ENCODE data around the gene WWC2.
"Not testable (repeated sequence)": the region's sequence is repeated elsewhere in the genome, so short reads cannot be mapped to it uniquely, and the experiment has no call there.

The WWC2 gene

DNA sequence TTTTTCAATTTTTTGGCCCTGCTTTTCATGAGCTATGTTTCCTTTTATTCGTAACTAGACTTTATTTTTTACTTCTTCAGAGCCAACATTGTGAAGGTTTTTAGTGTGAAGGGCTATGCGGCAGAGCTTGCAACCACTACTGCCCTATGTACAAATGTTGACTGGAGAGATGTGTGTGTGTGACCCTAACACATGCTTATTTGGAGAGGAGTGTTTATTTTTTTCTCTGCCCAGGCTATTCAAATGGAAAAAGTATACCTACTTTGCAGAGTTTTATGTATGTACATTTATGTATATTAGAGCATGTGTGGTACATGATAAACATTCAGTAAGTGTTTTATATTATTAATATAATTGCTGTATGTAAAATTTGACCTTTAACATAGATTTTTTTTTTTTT, 86.5 kb downstream of the WWC2 start:
- no peak overlapping the region for H2AFZ ChIP-seq
- no peak overlapping the region for H3K27ac ChIP-seq

DNA sequence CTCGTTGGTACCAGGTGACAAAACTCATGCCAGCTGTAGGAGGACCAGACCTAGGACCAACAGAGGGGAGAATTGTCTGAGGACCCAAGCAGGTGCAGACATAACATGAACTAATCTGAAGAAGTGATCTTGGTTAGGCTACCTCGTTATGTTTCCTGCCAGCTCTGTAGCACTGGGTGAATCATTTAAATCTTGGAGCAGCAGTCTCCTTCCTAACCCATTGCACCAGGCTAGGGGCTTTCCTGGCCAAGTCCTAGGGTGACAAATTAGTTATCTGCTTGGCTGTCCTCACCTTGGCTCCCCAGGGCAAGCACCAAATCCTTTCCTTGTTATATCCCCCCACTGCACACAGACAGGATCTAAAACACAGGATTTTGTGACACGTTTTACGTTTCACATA, 87.8 kb downstream of the WWC2 start:
- Histone ChIP-seq H3K79me2 (no peaks in the 10 kb centered on the region), H3K4me2 (ENCODE audit: low read length) (no peak overlapping the region), H2AFZ (no peak overlapping the region), H3K9ac (no peak overlapping the region), H3K9me3 (ENCODE audit: control insufficient read depth, low read length) (no peaks in the 10 kb centered on the region), H3K4me3 (ENCODE audit: low read depth, low read length) (no peak overlapping the region), H3K4me1 (no peaks in the 10 kb centered on the region), H3K27ac (no peak overlapping the region), H3K36me3 (ENCODE audit: control insufficient read depth, insufficient read depth, low read length) (no peaks in the 10 kb centered on the region), H3K27me3 (ENCODE audit: control insufficient read depth, insufficient read depth, low read length) (no peaks in the 10 kb centered on the region)
- TF ChIP-seq, protein P1, sequence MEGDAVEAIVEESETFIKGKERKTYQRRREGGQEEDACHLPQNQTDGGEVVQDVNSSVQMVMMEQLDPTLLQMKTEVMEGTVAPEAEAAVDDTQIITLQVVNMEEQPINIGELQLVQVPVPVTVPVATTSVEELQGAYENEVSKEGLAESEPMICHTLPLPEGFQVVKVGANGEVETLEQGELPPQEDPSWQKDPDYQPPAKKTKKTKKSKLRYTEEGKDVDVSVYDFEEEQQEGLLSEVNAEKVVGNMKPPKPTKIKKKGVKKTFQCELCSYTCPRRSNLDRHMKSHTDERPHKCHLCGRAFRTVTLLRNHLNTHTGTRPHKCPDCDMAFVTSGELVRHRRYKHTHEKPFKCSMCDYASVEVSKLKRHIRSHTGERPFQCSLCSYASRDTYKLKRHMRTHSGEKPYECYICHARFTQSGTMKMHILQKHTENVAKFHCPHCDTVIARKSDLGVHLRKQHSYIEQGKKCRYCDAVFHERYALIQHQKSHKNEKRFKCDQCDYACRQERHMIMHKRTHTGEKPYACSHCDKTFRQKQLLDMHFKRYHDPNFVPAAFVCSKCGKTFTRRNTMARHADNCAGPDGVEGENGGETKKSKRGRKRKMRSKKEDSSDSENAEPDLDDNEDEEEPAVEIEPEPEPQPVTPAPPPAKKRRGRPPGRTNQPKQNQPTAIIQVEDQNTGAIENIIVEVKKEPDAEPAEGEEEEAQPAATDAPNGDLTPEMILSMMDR (IDR thresholded peaks at IDR 0.05), result no peak

More for the DNA sequence above, 86.5 kb downstream of the WWC2 start:
- Histone ChIP-seq H3K9me3 (ENCODE audit: control insufficient read depth, low read length) (no peaks in the 10 kb centered on the region), H3K4me1 (no peaks in the 10 kb centered on the region), H3K27me3 (ENCODE audit: control insufficient read depth, insufficient read depth, low read length) (no peaks in the 10 kb centered on the region), H3K79me2 (no peaks in the 10 kb centered on the region), H3K36me3 (ENCODE audit: control insufficient read depth, insufficient read depth, low read length) (no peaks in the 10 kb centered on the region), H3K9ac (no peak overlapping the region), H3K4me3 (ENCODE audit: low read depth, low read length) (no peak overlapping the region), H3K4me2 (ENCODE audit: low read length) (no peak overlapping the region)
- TF ChIP-seq, protein P1 (IDR thresholded peaks at IDR 0.05), result no peak

GRCh38 chr4:183190900-183191527, 92.0 kb downstream of the WWC2 start:
- Histone ChIP-seq H3K27me3 (ENCODE audit: control insufficient read depth, insufficient read depth, low read length) (no peaks in the 10 kb centered on the region), H3K4me2 (ENCODE audit: low read length) (no peak overlapping the region), H3K27ac (no peak overlapping the region), H3K4me3 (ENCODE audit: low read depth, low read length) (no peak overlapping the region), H2AFZ (no peak overlapping the region), H3K4me1 (no peaks in the 10 kb centered on the region), H3K36me3 (ENCODE audit: control insufficient read depth, insufficient read depth, low read length) (no peaks in the 10 kb centered on the region), H3K9ac (no peak overlapping the region), H3K79me2 (no peaks in the 10 kb centered on the region), H3K9me3 (ENCODE audit: control insufficient read depth, low read length) (no peaks in the 10 kb centered on the region)
- TF ChIP-seq, protein P1 (IDR thresholded peaks at IDR 0.05), result no peak

- Histone ChIP-seq H3K27me3 (ENCODE audit: control insufficient read depth, insufficient read depth, low read length) (no peaks in the 10 kb centered on the region), H3K4me1 (no peaks in the 10 kb centered on the region), H3K36me3 (ENCODE audit: control insufficient read depth, insufficient read depth, low read length) (no peaks in the 10 kb centered on the region), H2AFZ (no peak overlapping the region), H3K9me3 (ENCODE audit: control insufficient read depth, low read length) (no peaks in the 10 kb centered on the region), H3K79me2 (no peaks in the 10 kb centered on the region), H3K4me3 (ENCODE audit: low read depth, low read length) (no peak overlapping the region), H3K4me2 (ENCODE audit: low read length) (no peak overlapping the region), H3K27ac (no peak overlapping the region), H3K9ac (no peak overlapping the region)
- TF ChIP-seq, protein P1 (IDR thresholded peaks at IDR 0.05), result no peak
These were observed 92.6 kb downstream of the WWC2 start for GRCh38 chr4:183191630-183192029.

DNA sequence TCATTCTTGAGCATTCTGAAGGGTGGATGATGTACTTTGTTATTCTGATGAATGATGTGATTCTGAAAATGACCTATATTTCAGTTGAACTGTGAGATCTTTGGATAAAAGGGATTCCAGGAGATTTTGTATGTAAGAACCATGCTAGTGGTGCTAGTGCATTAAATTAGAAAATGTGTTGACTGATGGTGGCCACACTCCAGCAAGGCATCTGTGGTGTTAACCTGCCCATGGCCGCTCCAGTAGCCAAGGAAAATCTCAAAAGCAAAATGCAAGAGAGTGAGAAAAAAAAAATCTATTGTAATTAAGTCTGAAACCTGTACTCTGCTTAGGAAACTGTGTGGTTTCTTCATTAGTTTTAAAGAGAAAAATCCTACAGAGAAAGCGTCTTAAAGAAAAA, 93.5 kb downstream of the WWC2 start:
- Histone ChIP-seq H3K79me2 (no peaks in the 10 kb centered on the region), H3K4me2 (ENCODE audit: low read length) (no peak overlapping the region), H3K27ac (no peak overlapping the region), H3K9ac (no peak overlapping the region), H2AFZ (no peak overlapping the region), H3K9me3 (ENCODE audit: control insufficient read depth, low read length) (no peaks in the 10 kb centered on the region), H3K27me3 (ENCODE audit: control insufficient read depth, insufficient read depth, low read length) (no peaks in the 10 kb centered on the region), H3K4me3 (ENCODE audit: low read depth, low read length) (no peak overlapping the region), H3K4me1 (no peaks in the 10 kb centered on the region), H3K36me3 (ENCODE audit: control insufficient read depth, insufficient read depth, low read length) (no peaks in the 10 kb centered on the region)
- TF ChIP-seq, protein P1 (IDR thresholded peaks at IDR 0.05), result no peak

GRCh38 chr4:183193730-183194338, 94.8 kb downstream of the WWC2 start:
- not testable (repeated sequence) for H3K9me3 ChIP-seq (ENCODE audit: control insufficient read depth, low read length); H3K4me1 ChIP-seq; H3K9ac ChIP-seq; H3K27ac ChIP-seq; H3K27me3 ChIP-seq (ENCODE audit: control insufficient read depth, insufficient read depth, low read length); H3K4me2 ChIP-seq (ENCODE audit: low read length); H3K79me2 ChIP-seq; H3K36me3 ChIP-seq (ENCODE audit: control insufficient read depth, insufficient read depth, low read length); H2AFZ ChIP-seq; H3K4me3 ChIP-seq (ENCODE audit: low read depth, low read length)

All from parathyroid adenoma (tissue), 2 donors.